OCI-LY1 (cell line): ENCODE data around the gene HBB.
A peak's percentile ranks its signal among the peaks of the same experiment; 100 is the strongest.

Experiments
- H2AFZ ChIP-seq: fragments of 200-600 bp; sonication (generic), shearing (Covaris generic); 2 replicates; pipeline ENCODE4 v1.6.0; 2014; ENCODE audit warnings: antibody characterized with exemption, mild to moderate bottlenecking, low read length
- H3F3A ChIP-seq: fragments of 200-600 bp; sonication (generic), shearing (Covaris generic); 2 replicates; pipeline ENCODE4 v1.6.0; 2014; ENCODE audit warnings: mild to moderate bottlenecking, antibody characterized with exemption, low read length, moderate library complexity; ENCODE audit not compliant: insufficient read depth
- H3K27ac ChIP-seq: fragments of 200-600 bp; sonication (generic); 2 replicates; pipeline ENCODE4 v1.5.1; 2014; ENCODE audit warnings: low read length, mixed run types, mild to moderate bottlenecking, low read depth; ENCODE audit not compliant: poor library complexity, severe bottlenecking
- H3K27me3 ChIP-seq: fragments of 200-600 bp; sonication (generic); 2 replicates; pipeline ENCODE4 v1.6.0; 2014; ENCODE audit warnings: antibody characterized with exemption, mild to moderate bottlenecking, low read length, moderate library complexity; ENCODE audit not compliant: insufficient read depth
- H3K36me3 ChIP-seq: fragments of 200-600 bp; sonication (generic); 2 replicates; pipeline ENCODE4 v1.6.1; 2014; ENCODE audit warnings: mild to moderate bottlenecking, antibody characterized with exemption, low read length, moderate library complexity, mixed read lengths; ENCODE audit not compliant: insufficient read depth
- H3K4me1 ChIP-seq: fragments of 200-600 bp; sonication (generic); 2 replicates; pipeline ENCODE4 v1.5.1; 2014; ENCODE audit warnings: mild to moderate bottlenecking, low read length, moderate library complexity; ENCODE audit not compliant: insufficient read depth, severe bottlenecking
- H3K4me2 ChIP-seq: fragments of 200-600 bp; sonication (generic), shearing (Covaris generic); 2 replicates; pipeline ENCODE4 v1.6.1; 2014; ENCODE audit warnings: low read length
- H3K4me3 ChIP-seq: fragments of 200-600 bp; sonication (generic); 2 replicates; pipeline ENCODE4 v1.5.1; 2014; ENCODE audit warnings: low read length, low read depth, mild to moderate bottlenecking, mixed read lengths; ENCODE audit not compliant: poor library complexity, severe bottlenecking
- H3K79me2 ChIP-seq: fragments of 200-600 bp; shearing (Covaris generic); 2 replicates; pipeline ENCODE4 v1.6.1; 2016; ENCODE audit warnings: mixed run types, low read length, mixed read lengths; ENCODE audit not compliant: insufficient read depth
- H3K9ac ChIP-seq: fragments of 200-600 bp; sonication (generic), shearing (Covaris generic); 2 replicates; pipeline ENCODE4 v1.6.1; 2014; ENCODE audit warnings: mild to moderate bottlenecking, low read length, mixed read lengths
- H3K9me2 ChIP-seq: fragments of 200-600 bp; sonication (generic), shearing (Covaris generic); 2 replicates; pipeline ENCODE4 v1.6.1; 2014; ENCODE audit warnings: low read depth, mild to moderate bottlenecking, low read length, mixed read lengths
- H3K9me3 ChIP-seq: fragments of 200-600 bp; shearing (Covaris generic); 2 replicates; pipeline ENCODE4 v1.6.1; 2014; ENCODE audit warnings: low read length, mixed read lengths
- H4K20me1 ChIP-seq: fragments of 200-600 bp; sonication (generic), shearing (Covaris generic); 2 replicates; pipeline ENCODE4 v1.6.0; 2016; ENCODE audit warnings: mild to moderate bottlenecking, low read length; ENCODE audit not compliant: insufficient read depth
- CTCF ChIP-seq: fragments of 200-600 bp; sonication (generic), shearing (Covaris generic); IDR thresholded peaks from 2 replicates; pipeline ENCODE4 v1.5.1; 2017; ENCODE audit warnings: mild to moderate bottlenecking, antibody characterized with exemption, low read length, moderate library complexity, mixed read lengths
- EZH2 ChIP-seq: fragments of 200-600 bp; sonication (generic), shearing (Covaris generic); IDR thresholded peaks from 2 replicates; pipeline ENCODE4 v1.8.0; 2017; ENCODE audit warnings: borderline replicate concordance, mixed run types, mild to moderate bottlenecking, antibody characterized with exemption, low read length, moderate library complexity, mixed read lengths

HBB gene

GRCh38 chr11:5223146-5223545, 3.7 kb downstream of the HBB start:
- Histone ChIP-seq H3K79me2 (no peaks in the 10 kb centered on the region), H3K4me1 (no peaks in the 10 kb centered on the region)
- TF ChIP-seq EZH2 (no peak), CTCF (no peak)

DNA sequence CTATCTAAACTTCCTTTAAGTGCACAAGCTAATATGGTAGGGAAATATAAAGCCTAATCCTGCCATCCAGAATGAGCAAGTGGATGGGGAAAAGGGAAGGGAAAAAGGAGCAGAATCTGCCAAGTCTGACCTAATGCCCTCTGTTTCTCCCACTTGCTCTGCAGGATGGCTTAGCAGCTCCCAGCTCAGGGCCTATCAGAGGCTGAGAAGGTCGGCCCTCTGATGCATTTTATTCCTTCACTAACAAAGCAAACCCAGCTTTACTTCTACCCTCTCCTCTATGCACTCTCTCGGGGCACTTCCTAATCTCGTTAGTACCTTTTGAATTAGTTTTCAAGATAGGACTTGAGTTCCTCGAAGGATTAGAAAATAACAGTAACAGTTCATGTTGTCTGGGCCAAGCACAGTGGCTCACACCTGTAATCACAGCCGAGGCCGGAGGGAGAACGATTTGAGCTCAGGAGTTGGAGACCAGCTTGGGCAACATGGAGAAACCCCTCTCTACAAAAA, 16.4 kb downstream of the HBB start:
- TF ChIP-seq EZH2 (no peak), CTCF (no peak)
- Histone ChIP-seq H3K27me3 (no peaks in the 10 kb centered on the region), H3K9ac (no peak overlapping the region), H3K4me2 (no peak overlapping the region), H3K9me2 (no peaks in the 10 kb centered on the region), H3F3A (no peaks in the 10 kb centered on the region), H3K9me3 (no peaks in the 10 kb centered on the region), H3K79me2 (no peaks in the 10 kb centered on the region), H4K20me1 (no peaks in the 10 kb centered on the region), H3K4me1 (no peaks in the 10 kb centered on the region), H3K4me3 (no peak overlapping the region), H3K27ac (no peak overlapping the region), H3K36me3 (no peaks in the 10 kb centered on the region), H2AFZ (no peak overlapping the region)

More at GRCh38 chr11:5223146-5223545, 3.7 kb downstream of the HBB start:
- H3K9me3 ChIP-seq, result no peaks in the 10 kb centered on the region
- H3K9ac ChIP-seq, result no peak overlapping the region
- no peak overlapping the region for H3K27ac ChIP-seq
- H3K4me3 ChIP-seq, result no peak overlapping the region
- no peaks in the 10 kb centered on the region for H3F3A ChIP-seq
- no peaks in the 10 kb centered on the region for H3K9me2 ChIP-seq
- H3K4me2 ChIP-seq, result no peak overlapping the region
- H4K20me1 ChIP-seq, result no peaks in the 10 kb centered on the region
- H3K36me3 ChIP-seq, result no peaks in the 10 kb centered on the region
- no peaks in the 10 kb centered on the region for H3K27me3 ChIP-seq
- no peak overlapping the region for H2AFZ ChIP-seq

DNA sequence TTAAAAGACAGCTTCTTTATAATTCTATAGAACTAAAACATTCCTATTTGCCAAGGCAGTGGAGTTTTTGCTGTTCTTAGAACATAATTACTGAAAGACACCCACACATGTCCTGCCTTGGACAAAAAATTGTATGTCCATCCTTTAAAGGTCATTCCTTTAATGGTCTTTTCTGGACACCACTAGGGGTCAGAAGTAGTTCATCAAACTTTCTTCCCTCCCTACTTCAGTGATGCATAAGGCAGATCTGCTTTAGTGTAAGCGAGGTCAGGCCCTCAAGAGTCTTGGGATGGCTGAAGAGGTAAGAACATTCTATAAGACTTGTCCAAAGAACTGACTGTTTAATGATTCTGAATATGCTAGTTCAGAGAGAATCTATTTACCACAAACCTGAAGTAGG, 22.1 kb downstream of the HBB start:
- TF ChIP-seq CTCF (peak; percentile 38; the same call in 1 of the 2 replicates), EZH2 (no peak)
- H2AFZ ChIP-seq, result no peak overlapping the region

More for the DNA sequence above, 22.1 kb downstream of the HBB start:
- Histone ChIP-seq H3K27me3 (no peaks in the 10 kb centered on the region), H3K4me3 (no peak overlapping the region), H3K79me2 (no peaks in the 10 kb centered on the region), H3K9me3 (no peaks in the 10 kb centered on the region), H3K4me1 (no peaks in the 10 kb centered on the region), H3F3A (no peaks in the 10 kb centered on the region), H3K4me2 (no peak overlapping the region), H3K9me2 (no peaks in the 10 kb centered on the region), H4K20me1 (no peaks in the 10 kb centered on the region), H3K9ac (no peak overlapping the region), H3K36me3 (no peaks in the 10 kb centered on the region), H3K27ac (no peak overlapping the region)
